H1 (cell line): Measurements from ENCODE around the gene MED13. TPM values are rescaled to one million over a fixed set of nuclear protein-coding genes. Genes with fewer than 3 reads are reported as not detected.

Source experiments
- TAF1 ChIP-seq: IDR thresholded peaks from 2 replicates; pipeline ENCODE4 v1.6.1; 2011; ENCODE audit warnings: mild to moderate bottlenecking, low read depth, low read length
- polyA plus RNA-seq, 7 experiments: library from polyadenylated mRNA; depleted of rRNA in 3 of 7; stranded (reverse) in 5 of 7; unstranded in 2 of 7; fragments of >200 nt in 5 of 7; fragments of 200-250 nt in 2 of 7; gene quantifications; 1 replicate in 5 of 7; 2 replicates in 1 of 7; 4 replicates in 1 of 7; pipeline versions ENCODE4 v1.2.1 to v1.2.3, GENCODE V29; 2011 to 2013; ENCODE audit warnings: missing spikeins in 2 of 7, mixed read lengths in 2 of 7
- total RNA-seq: library from RNA; stranded (reverse); fragmentation: NEBNext Ultra II Directional; extraction: Animal tissue kit (Norgen Biotek cat#: 25700); gene quantifications from 2 replicates; pipeline ENCODE4 v1.2.1, GENCODE V29; 2021

MED13 gene
- total and polyA plus RNA-seq, 2 of the 8 experiments (the other 6 are each of a cell fraction or from before 2014, with no cell fraction given): 11.3 to 44.8 TPM

DNA sequence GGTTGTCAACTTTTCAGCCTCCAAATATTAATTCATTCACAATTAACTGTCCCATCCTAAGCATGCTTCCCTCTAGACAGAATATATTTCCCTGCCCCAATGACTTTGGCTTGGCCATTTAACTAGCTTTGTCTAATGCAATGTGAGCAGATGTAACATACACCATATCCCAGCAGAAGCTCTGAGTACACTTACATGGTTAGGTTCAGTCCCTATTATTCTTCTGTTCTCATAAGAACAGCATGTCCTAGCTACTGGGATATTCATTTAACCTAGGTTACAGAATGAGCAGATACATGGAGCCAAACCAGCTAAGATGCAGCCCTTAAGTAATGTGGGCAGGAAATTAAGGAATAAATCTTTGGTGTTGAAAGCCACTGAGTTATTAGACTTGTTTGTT is 31.8 kb downstream of the MED13 start (continued):
- TF ChIP-seq TAF1: no peak
